ENCODE data around the gene GDI2. TPM values are rescaled to one million over a fixed set of nuclear protein-coding genes. Genes with fewer than 3 reads are reported as not detected.

GDI2 gene
- total RNA-seq, 2 donors from 2014 or later: 141 to 209 TPM

DNA sequence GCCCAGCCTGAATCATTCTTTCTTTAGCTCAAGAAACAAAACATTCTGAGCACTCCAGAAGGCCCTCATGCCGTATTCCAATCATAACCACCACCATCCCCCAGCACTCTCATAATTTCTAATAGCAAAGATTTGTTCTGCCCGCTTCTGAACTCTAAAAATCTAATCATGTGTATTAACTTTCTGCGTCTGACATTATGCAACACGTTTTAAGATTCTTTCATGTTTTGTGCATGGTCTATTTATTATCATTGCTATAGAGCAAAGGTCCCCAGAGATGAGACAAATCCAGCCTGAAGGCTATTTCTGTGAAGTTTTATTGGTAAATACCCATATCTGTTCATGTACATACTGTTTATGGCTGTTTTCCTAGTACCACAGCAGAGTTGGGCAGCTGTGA is 8.8 kb downstream of the GDI2 start:
- Histone ChIP-seq H3K4me3 (no peak overlapping the region), H3K4me1 (ENCODE audit: control insufficient read depth in 1 of 2, low read depth in 2 of 2) (peaks cover 24 to 31% of the 10 kb centered on the region in 2 donors)
- no peak for TF ChIP-seq CTCF (IDR thresholded peaks at IDR 0.05)

GRCh38 chr10:5800782-5801181 is 12.5 kb downstream of the GDI2 start:
- Histone ChIP-seq H3K4me1 (ENCODE audit: control insufficient read depth in 1 of 2, low read depth in 2 of 2) (peaks cover 8% of the 10 kb centered on the region in 2 donors), H3K9me3 (no peaks in the 10 kb centered on the region), H3K36me3 (peaks cover 23% of the 10 kb centered on the region), H3K27ac (no peak overlapping the region), H3K27me3 (replicated peaks; ENCODE audit: insufficient read depth) (no peaks in the 10 kb centered on the region), H3K4me3 (no peak overlapping the region)
- no peak for TF ChIP-seq CTCF (IDR thresholded peaks at IDR 0.05)
- no peak for ATAC-seq (ENCODE audit: insufficient number of reproducible peaks, low FRiP score, low read depth)
- DNase-seq (ENCODE audit: low spot score): no peak

More for the DNA sequence above, 8.8 kb downstream of the GDI2 start:
- Histone ChIP-seq H3K36me3 (peaks cover 7% of the 10 kb centered on the region), H3K27ac (no peak overlapping the region), H3K9me3 (no peaks in the 10 kb centered on the region), H3K27me3 (replicated peaks; ENCODE audit: insufficient read depth) (no peaks in the 10 kb centered on the region)
- DNase-seq (ENCODE audit: low spot score) (no peak), ATAC-seq (ENCODE audit: insufficient number of reproducible peaks, low FRiP score, low read depth) (no peak)

GRCh38 chr10:5794236-5794635 is 19.0 kb downstream of the GDI2 start:
- H3K4me3 ChIP-seq: no peak overlapping the region
- ATAC-seq (ENCODE audit: insufficient number of reproducible peaks, low FRiP score, low read depth): no peak
- peaks cover 48% of the 10 kb centered on the region for H3K36me3 ChIP-seq
- H3K4me1 ChIP-seq (ENCODE audit: control insufficient read depth in 1 of 2, low read depth in 2 of 2): no peaks in the 10 kb centered on the region
- no peak for DNase-seq (ENCODE audit: low spot score)
- no peak overlapping the region for H3K27ac ChIP-seq
- no peak for TF ChIP-seq CTCF (IDR thresholded peaks at IDR 0.05)
- H3K27me3 ChIP-seq (replicated peaks; ENCODE audit: insufficient read depth): no peaks in the 10 kb centered on the region
- H3K9me3 ChIP-seq: no peaks in the 10 kb centered on the region

DNA sequence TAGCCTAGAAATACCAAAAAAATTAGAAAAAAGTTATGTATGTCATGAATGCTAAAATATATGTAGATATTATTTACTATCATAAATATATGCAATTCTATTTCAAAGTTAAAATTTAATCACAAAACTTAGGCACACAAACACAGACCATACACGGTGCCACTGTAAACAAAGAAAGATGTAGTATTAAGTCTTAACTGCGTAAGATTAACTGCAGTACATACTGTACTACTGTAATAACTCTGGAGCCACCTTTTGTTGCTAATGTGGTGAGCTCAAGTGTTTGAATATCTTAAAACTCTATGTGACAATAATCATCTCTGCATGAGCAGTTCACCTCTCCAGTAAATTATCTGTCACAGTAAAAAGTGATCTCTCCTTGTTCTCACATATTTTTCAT is 23.6 kb downstream of the GDI2 start:
- Histone ChIP-seq H3K4me1 (ENCODE audit: control insufficient read depth in 1 of 2, low read depth in 2 of 2) (peaks cover 3 to 23% of the 10 kb centered on the region in 2 donors), H3K9me3 (no peaks in the 10 kb centered on the region), H3K27ac (no peak overlapping the region), H3K36me3 (peaks cover 30% of the 10 kb centered on the region), H3K4me3 (no peak overlapping the region), H3K27me3 (replicated peaks; ENCODE audit: insufficient read depth) (no peaks in the 10 kb centered on the region)
- TF ChIP-seq CTCF (IDR thresholded peaks at IDR 0.05): no peak
- DNase-seq (ENCODE audit: low spot score): no peak
- no peak for ATAC-seq (ENCODE audit: insufficient number of reproducible peaks, low FRiP score, low read depth)

DNA sequence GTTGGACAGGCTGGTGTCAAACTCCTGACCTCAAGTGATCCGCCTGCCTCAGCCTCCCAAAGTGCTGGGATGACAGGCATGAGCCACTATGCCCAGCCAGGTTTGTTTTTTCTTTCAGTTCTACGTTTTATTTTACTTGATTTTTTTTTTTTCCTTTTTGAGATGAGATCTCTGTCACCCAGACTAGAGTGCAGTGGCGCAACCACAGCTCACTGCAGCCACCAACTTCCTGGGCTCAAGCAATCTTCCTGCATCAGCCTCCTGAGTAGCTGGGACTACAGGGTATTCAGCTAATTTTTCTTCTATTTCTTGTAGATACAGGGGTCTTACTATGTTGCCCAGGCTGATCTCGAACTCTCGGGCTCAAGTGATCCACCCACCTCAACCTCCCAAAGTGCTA is 24.3 kb downstream of the GDI2 start:
- no peak overlapping the region for H3K27ac ChIP-seq
- no peaks in the 10 kb centered on the region for H3K27me3 ChIP-seq (replicated peaks; ENCODE audit: insufficient read depth)
- H3K9me3 ChIP-seq: no peaks in the 10 kb centered on the region
- no peak for DNase-seq (ENCODE audit: low spot score)
- ATAC-seq (ENCODE audit: insufficient number of reproducible peaks, low FRiP score, low read depth): no peak
- no peak for TF ChIP-seq CTCF (IDR thresholded peaks at IDR 0.05)
- peaks cover 32% of the 10 kb centered on the region for H3K36me3 ChIP-seq
- no peak overlapping the region for H3K4me3 ChIP-seq
- H3K4me1 ChIP-seq (ENCODE audit: control insufficient read depth in 1 of 2, low read depth in 2 of 2): peaks cover 3 to 23% of the 10 kb centered on the region in 2 donors

Data from thoracic aorta (tissue), 2 donors.